ENCODE data around the gene BMP10. TPM values are rescaled to one million over a fixed set of nuclear protein-coding genes. Genes with fewer than 3 reads are reported as not detected.

Gene BMP10
- total and polyA plus RNA-seq, 2 of the 13 experiments (the other 11 are each of a cell fraction or from before 2014, with no cell fraction given) = not detected

- TF ChIP-seq, protein P1, sequence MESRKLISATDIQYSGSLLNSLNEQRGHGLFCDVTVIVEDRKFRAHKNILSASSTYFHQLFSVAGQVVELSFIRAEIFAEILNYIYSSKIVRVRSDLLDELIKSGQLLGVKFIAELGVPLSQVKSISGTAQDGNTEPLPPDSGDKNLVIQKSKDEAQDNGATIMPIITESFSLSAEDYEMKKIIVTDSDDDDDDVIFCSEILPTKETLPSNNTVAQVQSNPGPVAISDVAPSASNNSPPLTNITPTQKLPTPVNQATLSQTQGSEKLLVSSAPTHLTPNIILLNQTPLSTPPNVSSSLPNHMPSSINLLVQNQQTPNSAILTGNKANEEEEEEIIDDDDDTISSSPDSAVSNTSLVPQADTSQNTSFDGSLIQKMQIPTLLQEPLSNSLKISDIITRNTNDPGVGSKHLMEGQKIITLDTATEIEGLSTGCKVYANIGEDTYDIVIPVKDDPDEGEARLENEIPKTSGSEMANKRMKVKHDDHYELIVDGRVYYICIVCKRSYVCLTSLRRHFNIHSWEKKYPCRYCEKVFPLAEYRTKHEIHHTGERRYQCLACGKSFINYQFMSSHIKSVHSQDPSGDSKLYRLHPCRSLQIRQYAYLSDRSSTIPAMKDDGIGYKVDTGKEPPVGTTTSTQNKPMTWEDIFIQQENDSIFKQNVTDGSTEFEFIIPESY (CRISPR knock-in tag; IDR thresholded peaks at IDR 0.05) = no peak
- TF ChIP-seq ZNF382 (CRISPR knock-in tag; IDR thresholded peaks at IDR 0.05; ENCODE audit: borderline replicate concordance) = no peak
- TF ChIP-seq, protein P2, sequence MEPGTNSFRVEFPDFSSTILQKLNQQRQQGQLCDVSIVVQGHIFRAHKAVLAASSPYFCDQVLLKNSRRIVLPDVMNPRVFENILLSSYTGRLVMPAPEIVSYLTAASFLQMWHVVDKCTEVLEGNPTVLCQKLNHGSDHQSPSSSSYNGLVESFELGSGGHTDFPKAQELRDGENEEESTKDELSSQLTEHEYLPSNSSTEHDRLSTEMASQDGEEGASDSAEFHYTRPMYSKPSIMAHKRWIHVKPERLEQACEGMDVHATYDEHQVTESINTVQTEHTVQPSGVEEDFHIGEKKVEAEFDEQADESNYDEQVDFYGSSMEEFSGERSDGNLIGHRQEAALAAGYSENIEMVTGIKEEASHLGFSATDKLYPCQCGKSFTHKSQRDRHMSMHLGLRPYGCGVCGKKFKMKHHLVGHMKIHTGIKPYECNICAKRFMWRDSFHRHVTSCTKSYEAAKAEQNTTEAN (CRISPR knock-in tag; conservative IDR thresholded peaks at IDR 0.05) = 0 out of 2 replicates have a peak, but pooled peaks have one; percentile 39
- peak; percentile 91 for TF ChIP-seq AHDC1 (CRISPR knock-in tag; IDR thresholded peaks at IDR 0.05; ENCODE audit: borderline replicate concordance)
- peak; percentile 38; the same call in 1 of the 2 replicates for TF ChIP-seq FOXK1 (CRISPR knock-in tag; IDR thresholded peaks at IDR 0.05; ENCODE audit: borderline replicate concordance, low read depth)
- TF ChIP-seq ZNF772 (CRISPR knock-in tag; IDR thresholded peaks at IDR 0.05) = no peak
- TF ChIP-seq ATF2 (CRISPR knock-in tag; IDR thresholded peaks at IDR 0.05) = no peak
- TF ChIP-seq, protein P3, sequence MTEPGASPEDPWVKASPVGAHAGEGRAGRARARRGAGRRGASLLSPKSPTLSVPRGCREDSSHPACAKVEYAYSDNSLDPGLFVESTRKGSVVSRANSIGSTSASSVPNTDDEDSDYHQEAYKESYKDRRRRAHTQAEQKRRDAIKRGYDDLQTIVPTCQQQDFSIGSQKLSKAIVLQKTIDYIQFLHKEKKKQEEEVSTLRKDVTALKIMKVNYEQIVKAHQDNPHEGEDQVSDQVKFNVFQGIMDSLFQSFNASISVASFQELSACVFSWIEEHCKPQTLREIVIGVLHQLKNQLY (CRISPR knock-in tag; IDR thresholded peaks at IDR 0.05) = 0 out of 2 replicates have a peak, but pooled peaks have one; percentile 15
- no peak for TF ChIP-seq PCBP1 (IDR thresholded peaks at IDR 0.05; ENCODE audit: borderline replicate concordance, low read depth, low read length)
- no peak for TF ChIP-seq ZNF460 (CRISPR knock-in tag; IDR thresholded peaks at IDR 0.05; ENCODE audit: borderline replicate concordance)
- peak; percentile 64; the same call in 1 of the 2 replicates for TF ChIP-seq MAFF (IDR thresholded peaks at IDR 0.05; ENCODE audit: low read depth, low read length)
- no peak for TF ChIP-seq FOXA1 (IDR thresholded peaks at IDR 0.05)
- TF ChIP-seq FOXA1 (CRISPR knock-in tag; IDR thresholded peaks at IDR 0.05) = peak; percentile 62
- peak; percentile 13; the same call in 1 of the 2 replicates for TF ChIP-seq IRF2 (CRISPR knock-in tag; IDR thresholded peaks at IDR 0.05)
- peak; percentile 43; the same call in 1 of the 2 replicates for TF ChIP-seq TBX3 (IDR thresholded peaks at IDR 0.05; ENCODE audit: borderline replicate concordance)
- peak; percentile 44; the same call in 1 of the 2 replicates for TF ChIP-seq SAP130 (CRISPR knock-in tag; IDR thresholded peaks at IDR 0.05; ENCODE audit: low read depth)
- TF ChIP-seq CEBPG (CRISPR knock-in tag; IDR thresholded peaks at IDR 0.05) = peak; percentile 79
- TF ChIP-seq SIX1 (CRISPR knock-in tag; IDR thresholded peaks at IDR 0.05; ENCODE audit: borderline replicate concordance) = no peak
Measured at GRCh38 chr2:68888038-68888704, 17.0 kb upstream of the BMP10 start (continued).

Data from HepG2 (cell line).